A673 (cell line): ENCODE data around the gene INVS.

Experiments used
- EZH2 ChIP-seq: fragments of 200-600 bp; sonication (generic); IDR thresholded peaks from 2 replicates; pipeline ENCODE4 v1.6.1; 2017; ENCODE audit warnings: borderline replicate concordance, low read depth, mild to moderate bottlenecking, mixed read lengths, antibody characterized with exemption, low read length; ENCODE audit not compliant: poor library complexity, severe bottlenecking
- TF ChIP-seq, protein P1 (sequence below): fragments of 300-800, 200-600 bp; sonication (generic); conservative IDR thresholded peaks from 2 replicates; pipeline ENCODE4 v1.5.1; 2017; ENCODE audit warnings: low read depth, mild to moderate bottlenecking, antibody characterized with exemption, low read length, moderate library complexity, mixed read lengths

DNA sequence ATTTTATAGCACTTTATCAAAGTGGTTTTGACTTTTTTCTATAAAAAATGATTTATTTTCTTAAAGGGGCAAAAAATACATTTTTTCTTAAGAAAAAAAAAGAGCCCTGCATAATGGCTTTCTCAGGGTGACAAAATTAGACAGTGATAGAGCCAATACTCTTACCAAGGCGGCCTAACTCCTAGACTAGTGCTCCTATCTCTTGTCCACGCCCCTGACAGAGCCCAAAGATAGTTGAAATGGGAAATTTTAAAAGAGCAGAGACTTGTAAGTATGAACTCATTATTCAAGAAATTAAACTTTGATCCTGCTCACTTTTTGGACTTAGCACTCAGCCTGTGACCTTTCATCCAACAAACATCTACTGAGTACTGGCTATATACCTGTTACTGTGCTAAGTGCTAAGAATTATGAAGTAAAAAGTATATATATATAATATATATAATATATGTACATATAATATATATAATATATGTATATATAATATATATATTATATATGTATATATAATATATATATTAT is 1.2 kb downstream of the INVS start:
- TF ChIP-seq, protein P1, sequence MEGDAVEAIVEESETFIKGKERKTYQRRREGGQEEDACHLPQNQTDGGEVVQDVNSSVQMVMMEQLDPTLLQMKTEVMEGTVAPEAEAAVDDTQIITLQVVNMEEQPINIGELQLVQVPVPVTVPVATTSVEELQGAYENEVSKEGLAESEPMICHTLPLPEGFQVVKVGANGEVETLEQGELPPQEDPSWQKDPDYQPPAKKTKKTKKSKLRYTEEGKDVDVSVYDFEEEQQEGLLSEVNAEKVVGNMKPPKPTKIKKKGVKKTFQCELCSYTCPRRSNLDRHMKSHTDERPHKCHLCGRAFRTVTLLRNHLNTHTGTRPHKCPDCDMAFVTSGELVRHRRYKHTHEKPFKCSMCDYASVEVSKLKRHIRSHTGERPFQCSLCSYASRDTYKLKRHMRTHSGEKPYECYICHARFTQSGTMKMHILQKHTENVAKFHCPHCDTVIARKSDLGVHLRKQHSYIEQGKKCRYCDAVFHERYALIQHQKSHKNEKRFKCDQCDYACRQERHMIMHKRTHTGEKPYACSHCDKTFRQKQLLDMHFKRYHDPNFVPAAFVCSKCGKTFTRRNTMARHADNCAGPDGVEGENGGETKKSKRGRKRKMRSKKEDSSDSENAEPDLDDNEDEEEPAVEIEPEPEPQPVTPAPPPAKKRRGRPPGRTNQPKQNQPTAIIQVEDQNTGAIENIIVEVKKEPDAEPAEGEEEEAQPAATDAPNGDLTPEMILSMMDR = no peak
- TF ChIP-seq EZH2 = no peak
